ENCODE results near the gene SEZ6.

- TF ChIP-seq POLR2A (IDR thresholded peaks at IDR 0.05) (no peak), CTCF (IDR thresholded peaks at IDR 0.05 in 8 of 11, conservative IDR thresholded peaks at IDR 0.05 in 3 of 11) (no peak), POLR2AphosphoS5 (IDR thresholded peaks at IDR 0.05) (no peak)
Observed at GRCh38 chr17:28940142-28940541, 65.7 kb downstream of the SEZ6 start.

All from spleen (tissue), 7 donors.